ENCODE results near the gene ATXN2L.
"Not testable (repeated sequence)": the region's sequence is repeated elsewhere in the genome, so short reads cannot be mapped to it uniquely, and the experiment has no call there.

The ATXN2L gene

DNA sequence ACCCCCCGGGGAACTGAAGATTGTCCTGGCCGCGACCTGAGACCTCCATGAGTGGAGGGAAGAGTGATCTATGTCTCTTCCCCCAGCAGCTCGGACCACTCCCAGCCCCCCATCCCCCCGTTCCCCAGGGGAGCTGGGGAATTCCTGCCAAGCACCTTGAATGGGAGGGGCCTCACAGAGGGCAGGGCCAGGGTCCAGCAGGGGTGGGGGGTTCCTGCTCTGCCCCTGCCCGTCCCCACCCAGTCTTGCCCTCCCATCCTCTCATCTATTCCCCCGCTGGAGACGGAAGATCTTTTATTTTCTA, 13.9 kb downstream of the ATXN2L start:
- DNase-seq (ENCODE audit: low spot score), result no peak

DNA sequence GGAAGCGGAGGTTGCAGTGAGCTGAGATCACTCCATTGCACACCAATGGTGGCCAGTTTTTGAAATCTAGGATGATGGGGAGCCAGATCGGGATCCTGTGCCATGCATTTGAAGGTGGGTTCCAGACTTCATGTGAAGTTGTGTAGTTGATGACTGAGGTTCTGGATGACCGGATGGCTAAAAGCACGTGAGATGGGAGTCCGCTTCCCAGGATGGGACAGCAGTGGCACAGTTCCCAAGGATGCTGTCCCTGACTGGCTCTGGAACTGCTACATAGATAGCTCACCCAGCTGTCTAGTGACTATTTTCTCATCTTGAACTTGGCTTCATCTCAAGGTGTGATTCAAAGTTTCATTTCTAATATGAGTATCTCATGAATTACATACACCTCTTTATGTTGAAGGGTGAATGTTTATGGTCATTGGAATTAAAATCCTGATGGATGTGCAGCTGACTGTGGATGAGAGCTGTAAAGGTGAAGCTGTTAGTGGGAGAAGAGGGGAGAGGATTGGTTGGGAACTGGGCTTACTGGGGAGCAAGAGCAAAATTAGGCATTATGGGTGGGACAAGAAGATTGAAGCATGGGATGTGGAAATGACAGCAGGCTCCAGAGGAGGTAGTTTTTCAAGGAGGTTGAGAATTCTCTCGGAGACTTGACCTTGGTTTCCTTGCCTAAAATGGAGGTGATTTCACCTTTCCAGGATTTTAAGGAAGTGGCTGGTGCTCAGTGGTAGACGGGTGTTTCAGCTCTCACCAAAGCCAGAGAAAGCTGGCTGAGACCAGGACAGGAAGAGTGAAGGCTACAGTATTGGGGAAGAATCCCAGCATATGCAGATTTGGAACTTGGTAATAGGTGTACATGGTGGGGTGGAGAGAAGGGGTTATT, 15.1 kb downstream of the ATXN2L start:
- peak; percentile 32 for DNase-seq (ENCODE audit: low spot score)

DNA sequence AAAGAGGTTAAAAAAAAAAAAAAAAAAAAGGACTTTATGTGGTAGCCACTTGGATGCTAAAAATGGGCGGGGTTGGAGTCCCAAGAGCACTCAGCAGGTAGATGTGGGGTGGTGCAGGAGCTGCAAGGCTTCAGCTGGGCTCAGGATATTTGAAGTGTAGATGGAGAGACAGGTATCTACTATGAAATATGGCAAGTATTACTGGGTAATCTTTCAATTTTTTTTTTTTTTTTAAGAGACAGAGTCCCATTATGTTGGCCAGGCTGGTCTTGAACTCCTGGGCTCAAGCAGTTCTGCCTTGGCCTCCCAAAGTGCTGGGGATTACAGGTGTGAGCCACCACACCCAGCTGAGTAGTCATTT, 15.7 kb downstream of the ATXN2L start:
- DNase-seq (ENCODE audit: low spot score), result no peak

DNA sequence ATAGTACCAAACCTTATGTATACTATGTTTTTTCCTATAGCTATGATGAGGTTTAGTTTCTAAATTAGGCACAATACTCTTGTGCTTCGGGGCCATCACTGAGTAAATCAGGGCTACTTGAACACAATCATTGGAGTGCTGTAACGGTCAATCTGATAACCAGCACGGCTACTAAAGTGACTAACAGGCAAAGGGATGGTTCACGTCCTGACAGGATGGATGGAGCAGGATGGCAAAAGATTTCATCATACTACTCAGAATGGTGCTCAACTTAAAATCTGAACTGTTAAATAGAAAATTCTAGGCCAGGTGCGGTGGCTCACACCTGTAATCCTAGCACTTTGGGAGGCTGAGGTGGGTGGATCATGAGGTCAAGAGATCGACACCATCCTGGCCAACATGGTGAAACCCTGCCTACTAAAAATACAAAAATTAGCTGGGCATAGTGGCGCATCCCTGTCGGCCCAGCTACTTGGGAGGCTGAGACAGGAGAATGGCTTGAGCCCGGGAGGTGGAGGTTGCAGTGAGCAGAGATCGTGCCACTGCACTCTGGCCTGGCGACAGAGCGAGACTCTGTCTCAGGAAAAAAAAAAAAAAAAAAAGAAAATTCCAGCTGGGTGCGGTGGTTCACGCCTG, 16.3 kb downstream of the ATXN2L start:
- DNase-seq (ENCODE audit: low spot score), result peak; percentile 46

DNA sequence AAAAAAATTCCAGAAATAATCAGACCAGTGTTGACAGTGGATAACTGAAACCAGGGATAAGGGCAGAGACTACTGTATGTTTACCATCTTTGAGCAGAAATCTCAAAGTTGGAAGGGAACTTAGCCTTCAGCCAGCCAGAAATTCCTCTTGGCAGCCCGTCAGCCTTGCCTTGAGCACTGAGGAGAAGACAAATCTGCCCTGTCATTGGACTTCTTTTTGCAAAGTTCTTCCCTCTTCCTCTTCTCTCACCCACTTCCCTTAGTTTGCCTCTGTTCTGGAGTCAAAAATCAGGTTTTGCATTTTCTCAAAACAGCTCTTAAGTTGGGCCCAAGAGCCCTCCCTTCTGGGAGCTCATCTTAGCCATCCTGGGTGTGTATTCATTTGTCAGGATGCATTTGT, 17.1 kb downstream of the ATXN2L start:
- DNase-seq (ENCODE audit: low spot score), result no peak

DNA sequence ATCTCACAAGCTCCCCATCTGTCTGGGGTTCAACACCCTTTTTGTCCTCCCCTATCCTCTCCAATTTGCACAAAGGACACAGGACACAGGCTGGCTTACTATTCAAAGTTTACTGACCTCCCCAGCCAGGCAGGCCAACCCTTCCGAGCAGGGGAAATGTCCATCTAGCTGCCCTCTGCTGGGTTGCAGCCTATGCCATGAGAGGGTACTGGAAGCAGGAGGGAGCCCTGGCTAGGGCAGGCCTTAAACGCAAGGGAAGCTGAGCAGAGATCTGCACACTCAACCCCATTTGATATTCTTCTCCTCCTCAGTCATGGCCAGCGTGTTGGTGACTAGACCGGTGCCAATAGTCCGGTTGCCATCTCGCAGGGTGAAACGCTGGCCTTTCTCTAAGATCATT, 19.9 kb downstream of the ATXN2L start:
- DNase-seq (ENCODE audit: low spot score), result no peak

DNA sequence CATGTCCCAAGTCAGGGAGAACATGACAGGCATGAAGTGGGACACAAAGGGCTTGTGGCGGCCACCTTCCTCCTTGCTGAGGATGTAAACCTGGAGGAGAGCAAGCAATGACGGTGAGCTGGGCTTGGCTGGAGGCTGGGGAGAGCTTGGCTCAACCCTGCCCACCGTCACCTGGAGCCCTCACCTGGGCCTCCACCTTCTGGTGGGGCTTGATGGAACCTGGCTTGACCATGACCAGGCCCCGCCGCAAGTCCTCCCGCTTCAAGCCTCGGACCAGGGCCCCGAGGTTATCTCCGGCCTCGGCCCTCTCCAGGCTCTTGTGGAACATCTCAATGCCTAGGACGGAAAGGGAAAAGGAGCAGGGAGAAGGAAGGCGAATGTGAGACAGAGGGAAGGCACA, 21.0 kb downstream of the ATXN2L start:
- DNase-seq (ENCODE audit: low spot score), result no peak

DNA sequence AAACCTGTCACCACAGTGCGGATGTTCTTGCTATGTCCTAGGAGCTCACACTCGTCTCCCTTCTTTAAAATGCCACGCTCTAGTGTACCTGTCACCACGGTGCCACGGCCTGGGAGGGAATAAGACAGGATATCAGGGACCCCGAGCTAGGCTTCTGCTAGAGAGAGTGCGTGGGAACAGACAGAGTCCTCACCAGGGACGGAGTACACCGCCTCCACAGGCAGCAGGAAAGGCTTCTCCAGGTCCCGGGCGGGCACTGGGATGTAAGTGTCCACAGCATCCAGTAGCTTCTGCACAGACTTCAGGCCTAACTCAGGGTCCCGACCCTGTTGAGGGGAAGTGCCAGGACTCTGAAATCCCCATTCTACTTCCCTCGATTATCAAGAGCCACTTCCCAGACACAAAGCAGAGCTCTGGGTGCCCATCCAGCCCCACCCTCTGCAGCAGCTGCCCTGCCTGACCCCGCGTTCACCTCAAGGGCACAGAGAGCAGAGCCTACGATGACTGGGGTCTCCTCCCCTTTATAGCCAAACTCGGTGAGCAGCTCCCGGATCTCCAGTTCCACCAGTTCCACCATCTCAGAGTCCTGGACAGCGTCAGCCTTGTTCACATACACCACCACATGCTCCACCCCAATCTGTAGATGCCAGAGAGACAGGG, 21.6 kb downstream of the ATXN2L start:
- no peak for DNase-seq (ENCODE audit: low spot score)

DNA sequence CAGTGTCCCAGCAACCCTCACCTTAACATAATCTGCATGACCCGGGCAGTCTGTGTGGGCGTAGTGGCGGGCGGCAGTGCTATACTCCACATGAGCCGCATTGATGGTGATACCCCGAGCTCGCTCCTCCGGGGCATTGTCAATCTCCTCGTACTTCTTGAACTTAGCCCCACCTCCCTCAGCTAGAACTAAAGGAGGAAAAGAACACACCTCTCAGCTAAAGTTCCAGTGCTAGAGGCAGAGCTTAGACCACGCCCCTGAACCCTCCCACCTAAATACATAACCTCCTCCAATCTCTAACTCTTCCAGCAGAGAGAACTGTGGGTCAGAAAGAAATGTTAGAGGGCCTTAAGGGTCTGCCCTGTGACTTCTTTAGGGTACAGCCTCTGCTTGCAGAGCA, 22.5 kb downstream of the ATXN2L start:
- peak; percentile 75 for DNase-seq (ENCODE audit: low spot score)

DNA sequence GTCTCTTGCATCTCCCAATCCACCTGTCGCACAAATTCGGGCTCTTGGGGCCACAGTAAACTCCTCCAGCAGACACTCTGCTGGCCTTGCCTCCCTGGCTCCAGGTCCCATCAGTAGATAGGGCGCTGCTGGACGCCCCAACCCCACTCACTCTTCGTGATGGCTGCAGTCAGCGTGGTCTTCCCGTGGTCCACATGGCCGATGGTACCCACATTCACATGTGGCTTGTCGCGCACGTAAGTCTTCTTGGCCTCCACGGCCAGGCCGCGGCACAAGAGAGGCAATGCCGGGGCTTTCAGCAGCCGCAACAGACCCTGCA, 22.9 kb downstream of the ATXN2L start:
- peak; percentile 15 for DNase-seq (ENCODE audit: low spot score)

DNA sequence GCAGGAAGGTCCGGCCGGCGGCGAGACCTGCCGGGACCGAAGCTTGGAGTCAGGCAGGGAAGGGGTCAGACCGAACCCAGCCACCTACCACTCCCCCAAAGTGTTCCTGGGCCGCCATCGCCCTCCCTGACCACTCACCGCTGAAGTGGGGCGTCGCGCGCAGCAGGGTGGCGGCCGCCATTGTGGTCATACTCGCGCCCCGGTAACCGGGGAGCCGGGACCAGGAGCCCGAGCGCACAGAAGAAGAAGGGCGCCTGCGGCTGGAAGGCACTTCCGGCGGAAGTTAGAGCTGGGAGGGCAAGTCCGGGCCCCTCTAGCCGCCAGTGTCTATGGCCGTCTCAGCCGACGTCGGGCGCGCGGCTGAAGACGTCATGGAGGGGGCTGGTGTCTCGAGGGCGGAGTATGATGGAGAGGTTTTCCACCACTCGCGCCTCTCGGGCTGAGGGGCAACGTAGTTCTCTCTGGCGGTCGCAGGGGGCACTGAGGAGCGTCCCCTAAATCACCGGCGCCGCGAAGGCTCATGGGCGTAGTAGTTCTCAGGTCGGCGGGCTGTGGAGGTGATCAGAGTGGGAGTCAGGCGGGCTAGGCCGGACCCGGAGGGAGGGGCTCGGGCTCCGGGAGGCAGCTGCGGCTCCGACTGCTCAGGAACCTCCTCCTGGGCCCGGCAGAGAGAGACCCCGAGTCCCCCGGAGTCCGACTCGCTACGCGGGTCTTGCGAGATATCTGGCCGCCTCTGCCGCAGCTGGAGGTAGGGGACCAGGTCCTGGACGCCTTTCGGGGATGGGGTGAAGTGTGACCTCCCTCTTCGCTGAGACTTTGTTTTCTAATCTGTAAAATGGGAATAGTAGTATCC, 23.5 kb downstream of the ATXN2L start, which contains the start of gene TUFM:
Gene TUFM (minus strand): TSS at position 269 of the 853 bp plus-strand sequence. CDS start 79 bp downstream, at position 190.
- DNase-seq (ENCODE audit: low spot score), result peak; percentile 99

DNA sequence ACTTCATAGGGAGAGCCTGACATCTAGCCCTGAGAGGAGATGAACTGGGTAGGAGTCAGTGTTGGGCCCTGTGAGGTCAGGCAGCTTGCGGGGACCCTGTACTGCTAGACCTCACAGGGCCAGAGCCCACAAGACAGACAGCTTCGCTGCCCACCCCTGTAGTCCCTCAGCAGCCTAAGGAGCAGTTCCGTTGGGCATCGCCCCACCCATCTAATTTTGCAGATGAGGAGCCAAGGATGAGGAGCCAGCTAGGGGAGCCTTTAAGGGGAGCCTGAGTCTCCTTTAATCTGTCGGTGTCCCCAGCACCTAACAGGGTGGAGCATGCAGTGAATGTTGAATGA, 24.1 kb downstream of the ATXN2L start:
- DNase-seq (ENCODE audit: low spot score), result peak; percentile 40

DNA sequence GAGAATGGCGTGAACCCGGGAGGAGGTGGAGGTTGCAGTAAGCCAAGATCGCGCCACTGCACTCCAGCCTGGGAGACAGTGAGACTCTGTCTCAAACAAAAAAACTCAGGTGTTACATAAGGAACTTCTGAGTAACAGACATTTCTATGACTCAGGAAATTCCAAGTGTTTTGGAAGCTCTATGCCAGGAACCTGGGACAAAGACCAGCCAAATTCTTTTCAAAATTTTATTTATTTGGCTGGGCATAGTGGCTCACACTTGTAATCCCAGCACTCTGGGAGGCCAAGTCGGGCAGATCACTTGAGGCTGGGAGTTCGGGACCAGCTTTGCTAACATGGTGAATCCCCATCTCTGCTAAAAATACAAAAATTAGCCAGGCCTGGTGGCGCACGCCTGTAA, 35.6 kb downstream of the ATXN2L start:
- no peak for DNase-seq (ENCODE audit: low spot score)

DNA sequence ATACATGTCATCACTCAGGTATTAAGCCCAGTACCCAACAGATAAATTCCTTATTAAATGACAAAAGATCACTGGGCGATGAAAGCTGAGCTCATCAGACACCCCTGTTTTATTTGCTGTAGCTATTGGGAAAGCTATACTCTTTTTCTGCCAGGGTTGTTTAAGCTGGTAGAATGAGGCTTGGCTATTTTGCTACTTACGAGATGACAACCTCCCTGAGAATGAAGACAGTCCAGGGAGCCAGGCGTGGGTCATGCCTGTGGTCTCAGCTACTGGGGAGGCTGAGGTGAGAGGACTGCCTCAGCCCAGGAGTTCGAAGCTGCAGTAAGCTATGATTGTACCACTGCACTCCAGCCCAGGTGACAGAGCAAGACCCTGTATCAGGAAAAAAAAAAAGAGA, 36.5 kb downstream of the ATXN2L start:
- no peak for DNase-seq (ENCODE audit: low spot score)

DNA sequence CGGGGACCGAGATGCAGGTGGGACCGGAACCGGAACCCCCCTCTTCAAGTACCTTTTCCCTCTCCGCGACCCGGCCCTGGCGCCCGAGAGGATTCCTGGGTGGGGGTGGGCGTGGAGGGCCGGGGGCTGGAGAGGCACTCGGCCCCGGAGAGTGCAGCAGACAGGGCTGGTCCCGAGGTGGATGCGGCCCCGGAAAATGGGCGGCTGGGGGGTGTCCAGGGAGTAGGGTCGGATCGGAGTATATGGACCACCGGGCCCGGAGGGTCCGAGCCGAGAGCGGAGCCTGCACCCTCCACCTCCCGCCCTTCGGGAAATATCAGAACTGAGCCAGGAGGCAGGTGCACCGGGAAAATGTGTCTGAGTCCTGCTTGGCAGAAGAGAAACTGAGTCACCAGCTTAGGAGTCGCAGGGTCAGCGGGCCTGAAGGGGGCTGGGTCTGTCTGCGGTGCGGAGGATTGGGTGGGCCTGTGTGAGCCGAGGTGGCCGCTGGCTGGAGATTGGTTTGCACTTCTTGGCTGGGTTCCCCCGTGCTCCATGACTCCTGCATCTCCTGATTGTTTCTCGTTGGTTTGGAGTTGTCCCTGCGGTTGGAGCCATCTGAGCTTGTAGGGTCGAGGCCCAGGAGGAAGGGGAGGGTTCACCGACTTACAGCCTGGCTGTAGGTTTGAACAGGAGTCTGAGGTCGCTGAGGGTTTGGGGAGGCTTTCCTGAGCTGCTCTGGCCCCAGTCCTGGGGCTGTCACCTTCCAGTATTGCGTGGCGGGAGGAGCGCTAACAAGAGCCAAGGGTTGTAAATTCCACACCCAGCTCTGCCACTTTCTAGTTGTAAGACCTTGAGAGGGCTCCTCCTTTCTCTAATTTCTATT, 41.4 kb downstream of the ATXN2L start:
- DNase-seq (ENCODE audit: low spot score), result peak; percentile 50

DNA sequence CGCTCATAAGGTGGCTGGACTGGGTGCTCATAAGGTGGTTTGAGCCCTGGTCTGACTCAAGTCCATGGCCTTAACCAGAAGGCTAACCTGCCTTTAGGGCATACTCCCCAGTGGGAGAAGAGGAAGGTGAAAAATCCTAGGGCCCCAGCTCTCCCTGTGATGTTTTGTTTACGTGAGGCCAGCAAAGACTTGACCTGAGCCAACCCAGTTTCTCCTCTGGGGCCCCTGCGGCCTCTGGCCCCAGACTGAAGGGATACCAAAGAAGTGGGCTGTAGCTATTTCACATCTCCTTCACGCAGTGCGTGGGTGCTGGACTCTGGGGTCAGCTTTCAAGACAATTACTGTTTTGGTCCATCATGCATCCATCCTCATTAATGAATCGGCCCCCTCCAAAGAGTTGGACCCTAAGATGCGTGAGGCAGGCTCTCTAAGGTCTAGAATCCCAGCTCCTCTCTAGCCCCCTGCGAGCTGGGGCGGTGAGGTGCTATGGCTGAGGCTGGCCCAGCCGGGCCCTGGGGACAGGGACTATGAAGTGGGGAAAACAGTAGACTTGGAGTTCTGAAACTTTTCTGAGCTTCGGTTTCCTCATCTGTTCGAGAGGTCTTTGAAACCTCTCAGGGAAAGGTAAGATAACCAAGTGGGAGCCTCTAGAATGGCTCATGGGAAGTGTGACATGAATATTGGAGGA, 42.3 kb downstream of the ATXN2L start:
- no peak for DNase-seq (ENCODE audit: low spot score)

DNA sequence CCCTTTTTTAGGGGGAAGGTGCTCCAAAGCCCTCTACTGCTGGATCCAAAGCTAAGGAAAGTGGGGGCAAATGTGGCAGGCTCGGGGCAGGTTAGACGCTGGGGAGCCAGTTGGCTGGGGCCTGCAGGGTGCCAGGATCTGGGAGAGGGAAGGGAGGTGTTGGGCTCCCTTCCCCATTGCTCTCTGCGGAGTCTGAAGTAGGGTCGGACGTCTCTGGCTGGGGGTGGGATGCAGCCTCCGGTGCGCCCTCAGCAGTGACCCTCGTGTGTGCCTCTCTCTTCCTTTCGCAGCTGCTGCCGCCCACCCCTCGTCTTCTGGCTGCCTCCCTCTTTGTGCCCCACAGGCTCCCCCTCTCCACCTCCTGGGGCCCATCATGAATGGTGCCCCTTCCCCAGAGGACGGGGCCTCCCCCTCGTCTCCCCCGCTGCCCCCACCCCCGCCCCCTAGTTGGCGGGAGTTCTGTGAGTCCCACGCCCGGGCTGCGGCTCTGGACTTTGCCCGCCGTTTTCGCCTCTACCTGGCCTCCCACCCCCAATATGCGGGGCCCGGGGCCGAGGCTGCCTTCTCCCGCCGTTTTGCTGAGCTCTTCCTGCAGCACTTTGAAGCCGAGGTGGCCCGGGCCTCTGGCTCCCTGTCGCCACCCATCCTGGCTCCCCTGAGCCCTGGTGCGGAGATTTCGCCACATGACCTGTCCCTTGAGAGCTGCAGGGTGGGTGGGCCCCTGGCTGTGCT, 43.1 kb downstream of the ATXN2L start:
- DNase-seq (ENCODE audit: low spot score), result no peak

DNA sequence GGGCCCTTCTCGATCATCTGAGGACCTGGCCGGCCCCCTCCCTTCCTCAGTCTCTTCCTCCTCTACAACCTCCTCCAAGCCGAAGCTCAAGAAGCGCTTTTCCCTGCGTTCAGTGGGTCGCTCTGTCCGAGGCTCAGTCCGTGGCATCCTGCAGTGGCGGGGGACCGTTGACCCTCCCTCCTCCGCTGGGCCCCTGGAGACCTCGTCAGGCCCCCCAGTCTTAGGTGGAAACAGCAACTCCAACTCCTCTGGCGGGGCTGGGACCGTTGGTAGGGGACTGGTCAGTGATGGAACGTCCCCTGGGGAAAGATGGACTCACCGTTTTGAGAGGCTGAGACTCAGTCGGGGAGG, 43.6 kb downstream of the ATXN2L start:
- DNase-seq (ENCODE audit: low spot score), result no peak

DNA sequence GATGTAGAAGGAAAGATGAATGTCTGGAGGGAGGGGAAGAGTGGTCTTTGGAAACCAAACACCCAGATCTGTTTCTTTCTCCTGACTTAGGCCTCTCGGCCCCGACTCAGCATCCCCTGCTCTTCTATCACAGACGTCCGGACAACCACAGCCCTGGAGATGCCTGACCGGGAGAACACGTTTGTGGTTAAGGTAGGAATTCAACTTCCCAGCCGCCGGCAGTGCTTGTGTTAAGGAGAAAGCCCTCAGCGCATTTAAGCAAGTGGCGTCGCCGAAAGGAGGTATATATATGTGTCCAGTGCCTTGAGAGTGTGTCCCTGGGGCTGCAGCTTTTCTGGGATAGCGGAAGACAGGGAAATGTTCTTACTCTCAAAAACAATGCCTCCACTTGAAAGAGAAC, 44.4 kb downstream of the ATXN2L start:
- DNase-seq (ENCODE audit: low spot score), result no peak

DNA sequence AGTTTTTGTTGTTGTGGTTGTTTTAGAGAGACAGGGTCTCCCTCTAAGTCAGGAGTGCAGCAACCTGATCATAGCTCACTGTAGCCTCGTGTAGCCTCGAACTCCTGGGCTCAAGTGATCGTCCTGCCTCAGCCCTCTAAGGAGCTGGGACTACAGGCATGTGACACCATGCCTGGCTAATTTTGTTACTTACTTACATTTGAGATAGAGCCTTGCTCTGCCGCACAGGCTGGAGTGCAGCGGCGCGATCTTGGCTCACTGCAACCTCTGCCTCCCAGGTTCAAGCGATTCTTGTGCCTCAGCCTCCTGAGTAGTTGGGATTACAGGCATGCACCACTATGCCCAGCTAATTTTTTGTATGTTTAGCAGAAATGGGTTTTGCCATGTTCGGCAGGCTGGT, 44.8 kb downstream of the ATXN2L start:
- not testable (repeated sequence) for DNase-seq (ENCODE audit: low spot score)
